ENCODE measurements around the gene NUDCD3.

GRCh38 chr7:44449584-44449928 is 40.9 kb downstream of the NUDCD3 start:
- TF ChIP-seq POLR2AphosphoS5 (IDR thresholded peaks at IDR 0.05; ENCODE audit: borderline replicate concordance, low read depth, low read length) (no peak), FOXP2 (optimal IDR thresholded peaks at IDR 0.05; ENCODE audit: control extremely low read depth, extremely low read length, insufficient read depth) (no peak)
